ENCODE data around the gene CMTM8. TPM values are rescaled to one million over a fixed set of nuclear protein-coding genes. Genes with fewer than 3 reads are reported as not detected.

Gene CMTM8
- total RNA-seq, 1 experiment from 2014 or later: not detected

- Histone ChIP-seq H3K4me1 (replicated peaks) (no peaks in the 10 kb centered on the region), H3K36me3 (no peaks in the 10 kb centered on the region), H3K27ac (no peak overlapping the region), H3K27me3 (replicated peaks) (no peaks in the 10 kb centered on the region), H3K9me3 (replicated peaks) (no peaks in the 10 kb centered on the region), H3K4me3 (no peak overlapping the region)
- DNase-seq (ENCODE audit: low read depth in 1 of 2, low spot score in 2 of 2): no peak
These were observed 37.0 kb downstream of the CMTM8 start for GRCh38 chr3:32275506-32275905.

GRCh38 chr3:32276279-32276841, 37.9 kb downstream of the CMTM8 start:
- no peak for DNase-seq (ENCODE audit: low read depth in 1 of 2, low spot score in 2 of 2)

GRCh38 chr3:32278714-32279113, 40.2 kb downstream of the CMTM8 start:
- Histone ChIP-seq H3K4me1 (replicated peaks) (no peaks in the 10 kb centered on the region), H3K27ac (no peak overlapping the region), H3K36me3 (no peaks in the 10 kb centered on the region), H3K9me3 (replicated peaks) (no peaks in the 10 kb centered on the region), H3K27me3 (replicated peaks) (no peaks in the 10 kb centered on the region), H3K4me3 (no peak overlapping the region)
- no peak for DNase-seq (ENCODE audit: low read depth in 1 of 2, low spot score in 2 of 2)

More at GRCh38 chr3:32276279-32276841, 37.9 kb downstream of the CMTM8 start:
- H3K36me3 ChIP-seq: no peaks in the 10 kb centered on the region
- H3K4me3 ChIP-seq: no peak overlapping the region
- H3K4me1 ChIP-seq (replicated peaks): no peaks in the 10 kb centered on the region
- no peaks in the 10 kb centered on the region for H3K27me3 ChIP-seq (replicated peaks)
- no peak overlapping the region for H3K27ac ChIP-seq
- no peaks in the 10 kb centered on the region for H3K9me3 ChIP-seq (replicated peaks)

- DNase-seq (ENCODE audit: low read depth in 1 of 2, low spot score in 2 of 2): no peak
- H3K9me3 ChIP-seq (replicated peaks): no peaks in the 10 kb centered on the region
- H3K4me3 ChIP-seq: no peak overlapping the region
- H3K27me3 ChIP-seq (replicated peaks): no peaks in the 10 kb centered on the region
- no peak overlapping the region for H3K27ac ChIP-seq
- H3K4me1 ChIP-seq (replicated peaks): no peaks in the 10 kb centered on the region
- H3K36me3 ChIP-seq: no peaks in the 10 kb centered on the region
These were observed 41.9 kb downstream of the CMTM8 start for GRCh38 chr3:32280262-32280910.

- Histone ChIP-seq H3K36me3 (no peaks in the 10 kb centered on the region), H3K27me3 (replicated peaks) (no peaks in the 10 kb centered on the region), H3K27ac (no peak overlapping the region), H3K9me3 (replicated peaks) (no peaks in the 10 kb centered on the region), H3K4me3 (no peak overlapping the region), H3K4me1 (replicated peaks) (no peaks in the 10 kb centered on the region)
- no peak for DNase-seq (ENCODE audit: low read depth in 1 of 2, low spot score in 2 of 2)
These were observed 43.2 kb downstream of the CMTM8 start for GRCh38 chr3:32281570-32282106.

GRCh38 chr3:32282578-32283154, 44.2 kb downstream of the CMTM8 start:
- H3K27me3 ChIP-seq (replicated peaks): no peaks in the 10 kb centered on the region
- DNase-seq (ENCODE audit: low read depth in 1 of 2, low spot score in 2 of 2): no peak

GRCh38 chr3:32283304-32283703, 44.8 kb downstream of the CMTM8 start:
- Histone ChIP-seq H3K4me1 (replicated peaks) (no peaks in the 10 kb centered on the region), H3K27ac (no peak overlapping the region), H3K36me3 (no peaks in the 10 kb centered on the region), H3K4me3 (no peak overlapping the region), H3K9me3 (replicated peaks) (no peaks in the 10 kb centered on the region), H3K27me3 (replicated peaks) (no peaks in the 10 kb centered on the region)
- DNase-seq (ENCODE audit: low read depth in 1 of 2, low spot score in 2 of 2): no peak

More at GRCh38 chr3:32282578-32283154, 44.2 kb downstream of the CMTM8 start:
- Histone ChIP-seq H3K4me3 (no peak overlapping the region), H3K27ac (no peak overlapping the region), H3K36me3 (no peaks in the 10 kb centered on the region), H3K9me3 (replicated peaks) (no peaks in the 10 kb centered on the region), H3K4me1 (replicated peaks) (no peaks in the 10 kb centered on the region)

GRCh38 chr3:32284443-32285212, 46.1 kb downstream of the CMTM8 start:
- Histone ChIP-seq H3K36me3 (no peaks in the 10 kb centered on the region), H3K4me3 (no peak overlapping the region), H3K9me3 (replicated peaks) (no peaks in the 10 kb centered on the region), H3K4me1 (replicated peaks) (no peaks in the 10 kb centered on the region), H3K27me3 (replicated peaks) (no peaks in the 10 kb centered on the region), H3K27ac (no peak overlapping the region)
- no peak for DNase-seq (ENCODE audit: low read depth in 1 of 2, low spot score in 2 of 2)

- Histone ChIP-seq H3K4me1 (replicated peaks) (no peaks in the 10 kb centered on the region), H3K36me3 (no peaks in the 10 kb centered on the region), H3K9me3 (replicated peaks) (no peaks in the 10 kb centered on the region), H3K27me3 (replicated peaks) (no peaks in the 10 kb centered on the region), H3K27ac (no peak overlapping the region), H3K4me3 (no peak overlapping the region)
- DNase-seq (ENCODE audit: low read depth in 1 of 2, low spot score in 2 of 2): no peak
These were observed 47.4 kb downstream of the CMTM8 start for GRCh38 chr3:32285891-32286290.

- Histone ChIP-seq H3K9me3 (replicated peaks) (no peaks in the 10 kb centered on the region), H3K4me1 (replicated peaks) (no peaks in the 10 kb centered on the region), H3K27ac (no peak overlapping the region), H3K36me3 (no peaks in the 10 kb centered on the region), H3K27me3 (replicated peaks) (no peaks in the 10 kb centered on the region), H3K4me3 (no peak overlapping the region)
- no peak for DNase-seq (ENCODE audit: low read depth in 1 of 2, low spot score in 2 of 2)
These were observed 50.3 kb downstream of the CMTM8 start for GRCh38 chr3:32288819-32289218.

GRCh38 chr3:32290619-32291018, 52.1 kb downstream of the CMTM8 start:
- Histone ChIP-seq H3K36me3 (no peaks in the 10 kb centered on the region), H3K27ac (no peak overlapping the region), H3K9me3 (replicated peaks) (no peaks in the 10 kb centered on the region), H3K4me3 (no peak overlapping the region), H3K4me1 (replicated peaks) (no peaks in the 10 kb centered on the region), H3K27me3 (replicated peaks) (no peaks in the 10 kb centered on the region)
- DNase-seq (ENCODE audit: low read depth in 1 of 2, low spot score in 2 of 2): no peak

- no peaks in the 10 kb centered on the region for H3K4me1 ChIP-seq (replicated peaks)
- H3K27me3 ChIP-seq (replicated peaks): no peaks in the 10 kb centered on the region
- no peaks in the 10 kb centered on the region for H3K9me3 ChIP-seq (replicated peaks)
- DNase-seq (ENCODE audit: low read depth in 1 of 2, low spot score in 2 of 2): no peak
- H3K4me3 ChIP-seq: no peak overlapping the region
- no peak overlapping the region for H3K27ac ChIP-seq
- H3K36me3 ChIP-seq: no peaks in the 10 kb centered on the region
These were observed 53.8 kb downstream of the CMTM8 start for GRCh38 chr3:32292085-32292796.

GRCh38 chr3:32293903-32294302, 55.4 kb downstream of the CMTM8 start:
- no peaks in the 10 kb centered on the region for H3K9me3 ChIP-seq (replicated peaks)
- H3K4me3 ChIP-seq: no peak overlapping the region
- H3K27ac ChIP-seq: no peak overlapping the region
- no peak for DNase-seq (ENCODE audit: low read depth in 1 of 2, low spot score in 2 of 2)
- no peaks in the 10 kb centered on the region for H3K36me3 ChIP-seq
- no peaks in the 10 kb centered on the region for H3K27me3 ChIP-seq (replicated peaks)
- no peaks in the 10 kb centered on the region for H3K4me1 ChIP-seq (replicated peaks)

Data from SJSA1 (cell line).